Neural crest cell (in vitro differentiated cells): Measurements from ENCODE around the gene EP400. TPM values are rescaled to one million over a fixed set of nuclear protein-coding genes. Genes with fewer than 3 reads are reported as not detected.
A peak's percentile ranks its signal among the peaks of the same experiment; 100 is the strongest.

Source experiments
- DNase-seq: peaks from one replicate; pipeline ENCODE4 v3.0.0; 2021; ENCODE audit warnings: low read depth, mixed read lengths, low spot score
- H3K27ac Mint-ChIP-seq: one replicate; pipeline ENCODE4 v1.8.0; 2021; ENCODE audit warnings: mild to moderate bottlenecking, mixed read lengths; ENCODE audit not compliant: unreplicated experiment
- H3K27me3 Mint-ChIP-seq: 2 replicates; pipeline ENCODE4 v1.8.0; 2021; ENCODE audit warnings: low read depth, mild to moderate bottlenecking, mixed read lengths
- H3K36me3 Mint-ChIP-seq: 2 replicates; pipeline ENCODE4 v1.8.0; 2021; ENCODE audit warnings: low read depth, mild to moderate bottlenecking, mixed read lengths
- H3K4me1 Mint-ChIP-seq: 2 replicates; pipeline ENCODE4 v1.8.0; 2021; ENCODE audit warnings: mixed read lengths
- H3K4me3 Mint-ChIP-seq: one replicate; pipeline ENCODE4 v1.8.0; 2021; ENCODE audit warnings: mild to moderate bottlenecking, mixed read lengths
- H3K9me3 Mint-ChIP-seq: 2 replicates; pipeline ENCODE4 v1.8.0; 2021; ENCODE audit warnings: mixed read lengths
- long read RNA-seq: library from polyadenylated mRNA; unstranded; transcript quantifications from one replicate; pipeline ENCODE4 v2.0.0, GENCODE V29; 2020
- total RNA-seq: library from RNA; stranded (reverse); gene quantifications from 2 replicates; pipeline ENCODE4 v1.2.1, GENCODE V29; 2021
- TF ChIP-seq, protein P1 (sequence below): fragments of 200-600 bp; sonication (generic); conservative IDR thresholded peaks from 2 replicates; pipeline ENCODE4 v1.5.0; 2021; ENCODE audit warnings: antibody characterized with exemption, mild to moderate bottlenecking

EP400 gene, protein sequence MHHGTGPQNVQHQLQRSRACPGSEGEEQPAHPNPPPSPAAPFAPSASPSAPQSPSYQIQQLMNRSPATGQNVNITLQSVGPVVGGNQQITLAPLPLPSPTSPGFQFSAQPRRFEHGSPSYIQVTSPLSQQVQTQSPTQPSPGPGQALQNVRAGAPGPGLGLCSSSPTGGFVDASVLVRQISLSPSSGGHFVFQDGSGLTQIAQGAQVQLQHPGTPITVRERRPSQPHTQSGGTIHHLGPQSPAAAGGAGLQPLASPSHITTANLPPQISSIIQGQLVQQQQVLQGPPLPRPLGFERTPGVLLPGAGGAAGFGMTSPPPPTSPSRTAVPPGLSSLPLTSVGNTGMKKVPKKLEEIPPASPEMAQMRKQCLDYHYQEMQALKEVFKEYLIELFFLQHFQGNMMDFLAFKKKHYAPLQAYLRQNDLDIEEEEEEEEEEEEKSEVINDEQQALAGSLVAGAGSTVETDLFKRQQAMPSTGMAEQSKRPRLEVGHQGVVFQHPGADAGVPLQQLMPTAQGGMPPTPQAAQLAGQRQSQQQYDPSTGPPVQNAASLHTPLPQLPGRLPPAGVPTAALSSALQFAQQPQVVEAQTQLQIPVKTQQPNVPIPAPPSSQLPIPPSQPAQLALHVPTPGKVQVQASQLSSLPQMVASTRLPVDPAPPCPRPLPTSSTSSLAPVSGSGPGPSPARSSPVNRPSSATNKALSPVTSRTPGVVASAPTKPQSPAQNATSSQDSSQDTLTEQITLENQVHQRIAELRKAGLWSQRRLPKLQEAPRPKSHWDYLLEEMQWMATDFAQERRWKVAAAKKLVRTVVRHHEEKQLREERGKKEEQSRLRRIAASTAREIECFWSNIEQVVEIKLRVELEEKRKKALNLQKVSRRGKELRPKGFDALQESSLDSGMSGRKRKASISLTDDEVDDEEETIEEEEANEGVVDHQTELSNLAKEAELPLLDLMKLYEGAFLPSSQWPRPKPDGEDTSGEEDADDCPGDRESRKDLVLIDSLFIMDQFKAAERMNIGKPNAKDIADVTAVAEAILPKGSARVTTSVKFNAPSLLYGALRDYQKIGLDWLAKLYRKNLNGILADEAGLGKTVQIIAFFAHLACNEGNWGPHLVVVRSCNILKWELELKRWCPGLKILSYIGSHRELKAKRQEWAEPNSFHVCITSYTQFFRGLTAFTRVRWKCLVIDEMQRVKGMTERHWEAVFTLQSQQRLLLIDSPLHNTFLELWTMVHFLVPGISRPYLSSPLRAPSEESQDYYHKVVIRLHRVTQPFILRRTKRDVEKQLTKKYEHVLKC (N-terminal part only)
- total RNA-seq = 73.4 and 75.6 TPM in 2 replicates
- long read RNA-seq, full-length matches to known transcripts = 5 of 14 reads
- long read RNA-seq, partial matches to known transcripts = 2 of 14 reads
- long read RNA-seq, other reads (novel, unspliced or antisense) = 7 of 14 reads

DNA sequence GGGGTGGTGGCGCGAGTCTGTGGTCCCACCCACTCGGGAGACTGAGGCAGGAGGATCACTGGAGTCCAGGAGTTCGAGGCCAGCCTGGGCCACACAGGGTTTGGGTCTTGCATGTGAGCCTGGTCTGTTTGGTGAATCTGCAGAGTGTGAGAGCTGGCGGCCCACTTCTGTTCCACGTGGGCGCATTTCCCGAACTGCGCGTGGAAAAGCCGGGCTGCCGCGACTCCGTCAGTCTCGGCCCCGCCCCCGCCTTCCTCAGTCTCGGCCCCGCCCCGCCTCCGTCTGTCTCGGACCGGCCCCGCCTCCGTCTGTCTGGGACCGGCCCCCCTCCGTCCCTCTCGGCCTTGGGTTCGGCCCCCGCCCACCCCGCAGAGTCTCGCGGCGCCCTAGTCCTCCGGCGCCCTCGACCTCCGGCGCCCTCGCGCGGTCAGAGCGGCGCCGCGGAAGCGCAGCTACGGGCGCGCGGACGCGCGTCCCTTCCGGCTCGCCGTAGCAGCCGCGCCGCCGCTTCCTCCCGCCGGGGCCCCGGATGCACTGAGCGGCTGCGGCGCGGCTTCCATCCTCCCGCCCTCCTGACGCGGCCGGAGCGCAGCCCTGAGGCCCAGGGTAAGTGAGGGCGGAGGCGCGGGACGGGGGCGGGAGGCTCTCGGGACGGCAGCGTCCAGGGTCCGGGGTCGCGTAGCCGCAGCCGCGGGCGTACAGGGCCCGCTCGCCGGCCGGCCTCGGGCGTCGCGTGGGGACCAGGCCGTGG, at the start of gene EP400:
EP400 (plus strand) TSS at position 512 of the 751 bp plus-strand sequence. CDS start 10,678 bp downstream, outside the sequence.
- Mint-ChIP-seq H3K9me3 (no peaks in the 10 kb centered on the region), H3K4me1 (peaks cover 12% of the 10 kb centered on the region), H3K4me3 (peak within 1 kb of the TSS; percentile 93), H3K27me3 (no peaks in the 10 kb centered on the region), H3K27ac (peak within 1 kb of the TSS; percentile 92), H3K36me3 (peaks cover 3% of the 10 kb centered on the region)
- TF ChIP-seq, protein P1, sequence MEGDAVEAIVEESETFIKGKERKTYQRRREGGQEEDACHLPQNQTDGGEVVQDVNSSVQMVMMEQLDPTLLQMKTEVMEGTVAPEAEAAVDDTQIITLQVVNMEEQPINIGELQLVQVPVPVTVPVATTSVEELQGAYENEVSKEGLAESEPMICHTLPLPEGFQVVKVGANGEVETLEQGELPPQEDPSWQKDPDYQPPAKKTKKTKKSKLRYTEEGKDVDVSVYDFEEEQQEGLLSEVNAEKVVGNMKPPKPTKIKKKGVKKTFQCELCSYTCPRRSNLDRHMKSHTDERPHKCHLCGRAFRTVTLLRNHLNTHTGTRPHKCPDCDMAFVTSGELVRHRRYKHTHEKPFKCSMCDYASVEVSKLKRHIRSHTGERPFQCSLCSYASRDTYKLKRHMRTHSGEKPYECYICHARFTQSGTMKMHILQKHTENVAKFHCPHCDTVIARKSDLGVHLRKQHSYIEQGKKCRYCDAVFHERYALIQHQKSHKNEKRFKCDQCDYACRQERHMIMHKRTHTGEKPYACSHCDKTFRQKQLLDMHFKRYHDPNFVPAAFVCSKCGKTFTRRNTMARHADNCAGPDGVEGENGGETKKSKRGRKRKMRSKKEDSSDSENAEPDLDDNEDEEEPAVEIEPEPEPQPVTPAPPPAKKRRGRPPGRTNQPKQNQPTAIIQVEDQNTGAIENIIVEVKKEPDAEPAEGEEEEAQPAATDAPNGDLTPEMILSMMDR = peak; percentile 61
- DNase-seq = peak; percentile 86

DNA sequence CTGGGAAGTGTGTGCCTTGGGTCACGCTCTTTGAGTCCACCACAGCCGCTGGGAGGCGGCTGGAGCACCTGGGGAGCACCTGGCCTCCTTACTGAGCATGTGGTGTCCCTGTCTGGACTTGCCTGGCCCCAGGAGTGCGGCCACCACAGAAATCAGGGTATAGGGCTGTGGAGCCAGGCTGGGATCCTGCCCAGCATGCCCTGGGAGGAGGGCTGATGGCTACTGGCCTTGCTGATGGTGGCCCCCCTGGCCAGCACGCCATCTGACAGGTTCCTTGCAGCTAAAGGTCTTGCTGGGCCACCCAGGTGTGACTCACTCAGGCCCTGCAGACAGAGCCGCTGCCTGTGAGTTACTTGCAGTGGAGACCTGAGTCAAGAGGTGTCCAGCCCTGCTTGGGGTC, 49.3 kb upstream of the EP400 start:
- Mint-ChIP-seq H3K9me3 (no peaks in the 10 kb centered on the region), H3K27me3 (no peaks in the 10 kb centered on the region), H3K4me3 (peak overlapping the region; percentile 49), H3K27ac (no peak overlapping the region), H3K36me3 (no peaks in the 10 kb centered on the region), H3K4me1 (peaks cover 4% of the 10 kb centered on the region)
- no peak for DNase-seq
- TF ChIP-seq, protein P1 = no peak

DNA sequence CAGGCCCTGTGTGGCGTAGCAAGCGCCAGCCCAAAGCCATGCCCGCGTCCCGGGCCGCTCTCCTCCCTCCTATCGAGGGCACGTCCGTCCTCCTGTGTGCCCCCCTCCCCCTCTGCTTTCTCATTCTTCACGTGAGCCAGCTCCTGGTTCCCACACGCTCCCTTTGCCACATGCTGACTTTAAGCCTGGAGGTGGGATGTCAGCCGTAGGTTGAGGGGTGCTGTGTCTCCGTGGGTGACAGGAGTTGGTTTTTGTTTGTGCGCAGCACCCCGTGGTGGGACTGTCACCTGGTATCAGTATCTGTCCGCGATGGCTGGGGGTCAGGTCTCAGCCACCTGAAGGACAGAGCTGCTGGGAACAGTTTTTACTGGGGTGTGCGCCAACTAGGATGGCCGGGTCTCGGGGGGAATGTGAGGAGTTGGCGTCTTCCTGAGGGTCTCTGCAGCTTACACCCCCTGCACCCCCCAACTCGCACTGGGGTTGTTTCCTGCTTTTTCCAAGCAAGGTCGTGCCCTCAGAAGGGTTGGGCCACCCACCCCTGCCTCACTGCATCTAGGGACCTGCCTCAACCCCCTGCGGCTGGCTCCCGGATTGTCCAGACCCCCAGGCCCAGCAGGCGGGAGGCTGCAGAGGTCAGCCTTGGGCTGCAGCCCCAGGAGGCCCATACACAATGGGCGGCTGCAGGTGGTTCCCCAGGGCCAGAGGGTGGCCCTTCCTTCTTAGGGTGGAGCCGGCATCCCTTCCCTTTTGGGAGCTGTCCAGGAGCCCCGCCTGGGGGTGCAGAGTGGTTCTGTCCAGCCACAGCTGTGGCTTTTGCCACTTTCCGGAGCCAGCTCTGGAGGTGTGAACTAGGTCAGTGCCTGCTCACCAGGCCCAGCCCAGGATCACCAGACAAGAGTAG, 48.1 kb upstream of the EP400 start:
- peaks cover 4% of the 10 kb centered on the region for H3K4me1 Mint-ChIP-seq
- H3K4me3 Mint-ChIP-seq = no peak overlapping the region
- peak overlapping the region; percentile 50 for H3K27ac Mint-ChIP-seq
- no peaks in the 10 kb centered on the region for H3K27me3 Mint-ChIP-seq
- H3K9me3 Mint-ChIP-seq = no peaks in the 10 kb centered on the region
- H3K36me3 Mint-ChIP-seq = no peaks in the 10 kb centered on the region
- TF ChIP-seq, protein P1 = no peak
- no peak for DNase-seq

DNA sequence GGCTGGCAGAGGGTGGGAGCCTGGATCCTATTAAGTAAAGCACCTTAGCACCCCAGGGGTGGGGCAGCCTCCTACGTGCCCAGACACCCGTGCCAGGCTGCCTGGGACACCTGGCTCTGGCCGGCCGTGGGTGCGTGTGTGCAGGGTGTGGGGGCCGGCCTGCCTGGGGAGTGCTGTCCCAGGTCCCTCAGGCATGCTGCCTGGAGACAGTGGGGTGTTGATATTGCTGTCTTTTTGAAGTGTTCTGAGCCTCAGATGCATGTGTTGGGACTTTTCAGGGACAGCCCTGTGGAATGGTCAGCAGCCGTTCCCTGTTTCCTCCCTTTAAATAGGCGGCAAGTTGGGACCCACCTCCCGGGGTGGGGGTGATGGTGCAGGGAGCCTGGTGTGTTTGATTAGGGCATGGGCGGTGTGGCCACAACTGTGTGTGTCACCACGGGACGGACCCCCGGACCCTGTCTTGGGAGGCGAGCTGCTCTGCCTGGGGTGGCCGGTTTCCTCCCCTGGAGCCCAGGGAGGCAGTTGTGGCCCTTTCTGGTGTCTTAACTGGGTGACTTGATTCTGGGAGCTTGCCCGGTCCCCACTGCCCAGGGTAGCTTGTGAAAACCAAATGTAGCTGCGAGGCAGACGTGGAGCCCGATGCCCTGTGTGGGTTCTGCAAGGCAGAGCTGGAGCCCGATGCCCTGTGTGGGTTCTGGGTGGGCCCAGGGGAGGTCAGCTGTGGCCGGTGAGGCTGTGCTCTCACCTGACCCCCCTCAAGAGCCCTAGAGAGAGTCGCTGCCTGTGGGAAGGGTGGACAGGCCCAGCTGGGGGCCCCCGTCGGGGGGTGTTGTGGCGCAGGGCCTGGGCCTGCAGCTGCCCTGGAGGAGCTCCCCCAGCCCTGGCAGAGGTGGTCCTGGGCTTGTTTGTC, 47.2 kb upstream of the EP400 start:
- no peak overlapping the region for H3K27ac Mint-ChIP-seq
- no peak for DNase-seq
- no peaks in the 10 kb centered on the region for H3K36me3 Mint-ChIP-seq
- TF ChIP-seq, protein P1 = no peak
- H3K4me3 Mint-ChIP-seq = no peak overlapping the region
- no peaks in the 10 kb centered on the region for H3K4me1 Mint-ChIP-seq
- no peaks in the 10 kb centered on the region for H3K27me3 Mint-ChIP-seq
- no peaks in the 10 kb centered on the region for H3K9me3 Mint-ChIP-seq
